Lower leg skin (tissue), 4 donors: ENCODE data around the gene LMTK2. TPM values are rescaled to one million over a fixed set of nuclear protein-coding genes. Genes with fewer than 3 reads are reported as not detected.
"Not testable (repeated sequence)": the region's sequence is repeated elsewhere in the genome, so short reads cannot be mapped to it uniquely, and the experiment has no call there.

Experiments used
- DNase-seq, 2 donors: peaks; one replicate each; pipeline ENCODE4 v3.0.0-alpha.2; 2019; ENCODE audit warnings: low spot score in 2 of 2
- H3K4me3 ChIP-seq: fragments of 200-600 bp; sonication (generic); 2 replicates; pipeline ENCODE4 v1.5.1; 2017; ENCODE audit warnings: mild to moderate bottlenecking, low read depth; ENCODE audit not compliant: poor library complexity, severe bottlenecking
- CTCF ChIP-seq, 3 donors: fragments of 450-650 bp; IDR thresholded peaks; one replicate each; pipeline ENCODE4 v1.5.1; 2016; ENCODE audit warnings: antibody characterized with exemption in 3 of 3, mild to moderate bottlenecking in 3 of 3, moderate library complexity in 2 of 3
- POLR2A ChIP-seq, 2 donors: fragments of 450-650 bp; IDR thresholded peaks; one replicate each; pipeline ENCODE4 v1.6.1; 2016 to 2017; ENCODE audit warnings: antibody characterized with exemption in 2 of 2, mild to moderate bottlenecking in 1 of 2, moderate library complexity in 1 of 2
- WGBS, 2 donors: methylation state at CpG; one replicate each; pipeline ENCODE4 v1.1.5; 2018; 5-methylcytosine and 5-hydroxymethylcytosine counted together
- intact Hi-C: fragments of 100-400 bp; cut with DNase I; formaldehyde crosslinking; loops from one replicate; pipeline ENCODE4 v1.15.0; 2023; ENCODE audit warnings: low total_unique reads
- total RNA-seq, 4 donors: library from RNA; depleted of rRNA; stranded (reverse); fragments of >200 nt; gene quantifications; one replicate each; pipeline ENCODE4 v1.1.0, GENCODE V29; 2016

The LMTK2 gene
- total RNA-seq, 4 donors from 2014 or later = 31.9 to 44.3 (median 35.0) TPM

GRCh38 chr7:98116656-98117461 lies 10.2 kb downstream of the LMTK2 start:
- WGBS, 2 donors = 84 to 85% methylated on average over 7 of the region's 7 CpGs
- H3K4me3 ChIP-seq = no peak overlapping the region
- TF ChIP-seq CTCF (IDR thresholded peaks at IDR 0.05) (no peak), POLR2A (IDR thresholded peaks at IDR 0.05) (no peak)
- intact Hi-C loops = no loop called here
- DNase-seq = no peak

DNA sequence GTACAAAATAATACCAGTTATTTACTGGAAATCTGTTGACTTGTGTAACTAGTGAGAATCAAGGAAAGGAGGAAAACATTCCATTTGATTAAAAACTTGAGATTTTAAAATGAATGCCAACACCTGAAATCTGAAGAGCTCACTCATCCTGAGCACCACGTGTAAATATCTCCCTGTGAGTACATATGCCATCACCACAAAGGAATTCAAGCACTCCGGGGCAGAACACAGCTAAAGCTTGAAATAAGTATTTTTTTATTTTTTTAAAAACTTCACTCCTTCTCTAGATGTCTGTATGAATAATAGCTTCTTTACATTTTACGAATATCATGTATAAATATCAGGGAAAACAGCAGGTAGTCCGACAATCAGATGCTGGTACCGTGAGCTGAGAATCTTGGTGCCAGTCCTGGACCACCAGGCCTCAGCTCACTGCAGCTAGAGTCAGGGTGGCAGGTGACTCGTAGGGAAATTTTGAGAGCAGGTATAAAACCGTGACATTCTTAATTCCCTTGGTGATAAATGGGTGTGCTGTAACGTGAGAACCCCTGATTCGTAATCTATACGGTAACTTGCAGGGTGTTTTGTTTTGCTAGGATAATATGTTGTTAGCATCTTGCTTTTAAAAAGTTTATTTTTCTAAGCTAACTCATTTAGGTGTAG lies 12.7 kb downstream of the LMTK2 start:
- H3K4me3 ChIP-seq = no peak overlapping the region
- TF ChIP-seq CTCF (IDR thresholded peaks at IDR 0.05) = no peak
- TF ChIP-seq POLR2A (IDR thresholded peaks at IDR 0.05) = no peak
- intact Hi-C loops = no loop called here
- 69% methylated on average over 10 of the region's 10 CpGs for WGBS, 2 donors
- no peak for DNase-seq

GRCh38 chr7:98120559-98120958 lies 13.9 kb downstream of the LMTK2 start:
- no peak overlapping the region for H3K4me3 ChIP-seq
- intact Hi-C loops = no loop called here
- DNase-seq = no peak
- 78 to 82% methylated on average over 4 of the region's 4 CpGs for WGBS, 2 donors
- TF ChIP-seq CTCF (IDR thresholded peaks at IDR 0.05) (no peak), POLR2A (IDR thresholded peaks at IDR 0.05) (no peak)

GRCh38 chr7:98121388-98121787 lies 14.7 kb downstream of the LMTK2 start:
- 76 to 90% methylated on average over 7 of the region's 7 CpGs for WGBS, 2 donors
- H3K4me3 ChIP-seq, DNase-seq, intact Hi-C loops: not testable (repeated sequence)

- TF ChIP-seq POLR2A (IDR thresholded peaks at IDR 0.05) (no peak), CTCF (IDR thresholded peaks at IDR 0.05) (no peak)
- no peak for DNase-seq
- WGBS, 2 donors = 87 to 88% methylated on average over 4 of the region's 4 CpGs
- intact Hi-C loops = no loop called here
- H3K4me3 ChIP-seq = no peak overlapping the region
Measured at GRCh38 chr7:98123365-98123696, 16.7 kb downstream of the LMTK2 start.

- TF ChIP-seq CTCF (IDR thresholded peaks at IDR 0.05) = no peak
- TF ChIP-seq POLR2A (IDR thresholded peaks at IDR 0.05) = no peak
- H3K4me3 ChIP-seq = no peak overlapping the region
- intact Hi-C loops = no loop called here
- no peak for DNase-seq
- 83 to 93% methylated on average over 6 of the region's 6 CpGs for WGBS, 2 donors
Measured at GRCh38 chr7:98125759-98126158, 19.1 kb downstream of the LMTK2 start.
